ENCODE measurements around the gene ATP6V0C. TPM values are rescaled to one million over a fixed set of nuclear protein-coding genes. Genes with fewer than 3 reads are reported as not detected.
"Not testable (repeated sequence)": the region's sequence is repeated elsewhere in the genome, so short reads cannot be mapped to it uniquely, and the experiment has no call there.

Gene ATP6V0C
- polyA plus RNA-seq, 1 donor from 2014 or later: 100 TPM

DNA sequence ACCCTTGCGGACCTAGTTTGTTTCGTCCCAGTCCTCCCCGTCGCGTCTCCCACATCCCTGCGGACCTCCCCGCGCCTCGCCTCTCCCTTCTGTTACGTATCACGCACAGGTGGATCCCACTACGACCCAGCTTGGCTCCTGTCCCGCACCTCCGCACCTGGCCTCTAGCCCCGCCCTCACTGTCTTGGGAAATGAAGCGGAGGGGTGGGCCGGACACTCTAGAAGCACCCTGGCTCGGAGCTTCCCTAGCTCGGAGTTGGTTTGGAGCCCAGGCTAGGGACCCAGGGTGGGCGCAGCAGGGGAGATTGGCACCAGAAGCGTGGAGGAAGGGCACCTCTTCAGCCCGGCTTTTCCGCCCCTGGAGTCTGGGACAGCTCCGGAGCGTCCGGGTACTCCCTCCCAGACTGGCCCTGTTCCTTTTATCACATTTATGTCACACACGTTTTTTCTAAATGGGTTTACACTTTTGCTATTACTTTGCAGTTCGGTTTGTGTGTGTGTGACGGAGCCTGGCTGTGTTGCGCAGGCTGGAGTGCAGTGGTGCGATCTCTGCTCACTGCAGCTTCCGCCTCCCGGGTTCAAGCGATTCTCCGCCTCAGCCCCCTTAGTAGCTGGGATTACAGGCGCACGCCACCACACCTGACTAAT, 18.9 kb downstream of the ATP6V0C start:
- Histone ChIP-seq H3K9me3 (ENCODE audit: low read length) (no peaks in the 10 kb centered on the region), H3K27me3 (ENCODE audit: insufficient read depth, low read depth, low read length) (no peaks in the 10 kb centered on the region), H3K27ac (ENCODE audit: low read length) (peak overlapping the region; percentile 79), H4K20me1 (ENCODE audit: insufficient read depth) (no peaks in the 10 kb centered on the region), H3K9me2 (ENCODE audit: insufficient read depth, low read length) (no peaks in the 10 kb centered on the region), H3K79me2 (replicated peaks; ENCODE audit: insufficient read depth, low read length) (no peaks in the 10 kb centered on the region), H3K9ac (ENCODE audit: low read length) (peak overlapping the region; percentile 88), H3K4me3 (ENCODE audit: low read length) (peak overlapping the region; percentile 78), H3F3A (ENCODE audit: insufficient read depth, low read length, poor library complexity, severe bottlenecking) (no peaks in the 10 kb centered on the region), H3K36me3 (ENCODE audit: insufficient read depth, low read length) (no peaks in the 10 kb centered on the region), H3K4me2 (ENCODE audit: low read length) (peak overlapping the region; percentile 92), H2AFZ (ENCODE audit: low read depth, low read length) (peak overlapping the region; percentile 87)
- TF ChIP-seq MXI1 (conservative IDR thresholded peaks at IDR 0.05; ENCODE audit: poor library complexity, severe bottlenecking) (no peak), RAD21 (conservative IDR thresholded peaks at IDR 0.05) (no peak), EP300 (conservative IDR thresholded peaks at IDR 0.05; ENCODE audit: poor library complexity, severe bottlenecking) (no peak)
- TF ChIP-seq, protein P1, sequence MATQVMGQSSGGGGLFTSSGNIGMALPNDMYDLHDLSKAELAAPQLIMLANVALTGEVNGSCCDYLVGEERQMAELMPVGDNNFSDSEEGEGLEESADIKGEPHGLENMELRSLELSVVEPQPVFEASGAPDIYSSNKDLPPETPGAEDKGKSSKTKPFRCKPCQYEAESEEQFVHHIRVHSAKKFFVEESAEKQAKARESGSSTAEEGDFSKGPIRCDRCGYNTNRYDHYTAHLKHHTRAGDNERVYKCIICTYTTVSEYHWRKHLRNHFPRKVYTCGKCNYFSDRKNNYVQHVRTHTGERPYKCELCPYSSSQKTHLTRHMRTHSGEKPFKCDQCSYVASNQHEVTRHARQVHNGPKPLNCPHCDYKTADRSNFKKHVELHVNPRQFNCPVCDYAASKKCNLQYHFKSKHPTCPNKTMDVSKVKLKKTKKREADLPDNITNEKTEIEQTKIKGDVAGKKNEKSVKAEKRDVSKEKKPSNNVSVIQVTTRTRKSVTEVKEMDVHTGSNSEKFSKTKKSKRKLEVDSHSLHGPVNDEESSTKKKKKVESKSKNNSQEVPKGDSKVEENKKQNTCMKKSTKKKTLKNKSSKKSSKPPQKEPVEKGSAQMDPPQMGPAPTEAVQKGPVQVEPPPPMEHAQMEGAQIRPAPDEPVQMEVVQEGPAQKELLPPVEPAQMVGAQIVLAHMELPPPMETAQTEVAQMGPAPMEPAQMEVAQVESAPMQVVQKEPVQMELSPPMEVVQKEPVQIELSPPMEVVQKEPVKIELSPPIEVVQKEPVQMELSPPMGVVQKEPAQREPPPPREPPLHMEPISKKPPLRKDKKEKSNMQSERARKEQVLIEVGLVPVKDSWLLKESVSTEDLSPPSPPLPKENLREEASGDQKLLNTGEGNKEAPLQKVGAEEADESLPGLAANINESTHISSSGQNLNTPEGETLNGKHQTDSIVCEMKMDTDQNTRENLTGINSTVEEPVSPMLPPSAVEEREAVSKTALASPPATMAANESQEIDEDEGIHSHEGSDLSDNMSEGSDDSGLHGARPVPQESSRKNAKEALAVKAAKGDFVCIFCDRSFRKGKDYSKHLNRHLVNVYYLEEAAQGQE (IDR thresholded peaks at IDR 0.05; ENCODE audit: borderline replicate concordance): peak; percentile 24
- TF ChIP-seq, protein P2, sequence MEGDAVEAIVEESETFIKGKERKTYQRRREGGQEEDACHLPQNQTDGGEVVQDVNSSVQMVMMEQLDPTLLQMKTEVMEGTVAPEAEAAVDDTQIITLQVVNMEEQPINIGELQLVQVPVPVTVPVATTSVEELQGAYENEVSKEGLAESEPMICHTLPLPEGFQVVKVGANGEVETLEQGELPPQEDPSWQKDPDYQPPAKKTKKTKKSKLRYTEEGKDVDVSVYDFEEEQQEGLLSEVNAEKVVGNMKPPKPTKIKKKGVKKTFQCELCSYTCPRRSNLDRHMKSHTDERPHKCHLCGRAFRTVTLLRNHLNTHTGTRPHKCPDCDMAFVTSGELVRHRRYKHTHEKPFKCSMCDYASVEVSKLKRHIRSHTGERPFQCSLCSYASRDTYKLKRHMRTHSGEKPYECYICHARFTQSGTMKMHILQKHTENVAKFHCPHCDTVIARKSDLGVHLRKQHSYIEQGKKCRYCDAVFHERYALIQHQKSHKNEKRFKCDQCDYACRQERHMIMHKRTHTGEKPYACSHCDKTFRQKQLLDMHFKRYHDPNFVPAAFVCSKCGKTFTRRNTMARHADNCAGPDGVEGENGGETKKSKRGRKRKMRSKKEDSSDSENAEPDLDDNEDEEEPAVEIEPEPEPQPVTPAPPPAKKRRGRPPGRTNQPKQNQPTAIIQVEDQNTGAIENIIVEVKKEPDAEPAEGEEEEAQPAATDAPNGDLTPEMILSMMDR (IDR thresholded peaks at IDR 0.05; ENCODE audit: poor library complexity, severe bottlenecking): no peak

DNA sequence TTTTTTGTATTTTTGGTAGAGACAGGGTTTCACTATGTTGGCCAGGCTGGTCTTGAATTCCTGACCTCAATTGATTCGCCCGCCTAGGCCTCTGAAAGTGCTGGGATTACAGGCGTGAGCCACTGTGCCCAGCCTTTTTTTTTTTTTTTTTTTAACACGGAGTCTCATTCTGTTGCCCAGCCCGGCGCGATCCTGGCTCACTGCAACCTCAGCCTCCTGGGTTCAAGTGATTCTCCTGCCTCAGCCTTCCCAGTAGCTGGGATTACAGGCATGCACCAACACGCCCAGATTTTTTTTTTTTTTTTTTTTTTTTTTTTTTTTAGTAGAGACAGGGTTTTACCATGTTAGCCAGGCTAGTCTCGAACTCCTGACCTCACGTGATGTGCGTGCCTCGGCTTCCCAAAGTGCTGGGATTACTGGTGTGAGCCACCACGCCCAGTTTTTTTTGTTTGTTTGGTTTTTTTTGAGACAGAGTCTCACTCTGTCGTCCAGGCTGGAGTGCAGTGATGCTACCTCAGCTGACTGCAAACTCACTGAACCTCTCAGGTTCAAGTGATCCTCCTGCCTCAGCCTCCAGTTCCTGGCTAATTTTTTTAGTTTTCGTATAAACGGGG, 19.5 kb downstream of the ATP6V0C start:
- not testable (repeated sequence) for H3K4me2 ChIP-seq (ENCODE audit: low read length); H3K9ac ChIP-seq (ENCODE audit: low read length)

GRCh38 chr16:2533912-2534311, 20.2 kb downstream of the ATP6V0C start:
- Histone ChIP-seq H2AFZ (ENCODE audit: low read depth, low read length) (no peak overlapping the region), H3K9me2 (ENCODE audit: insufficient read depth, low read length) (no peaks in the 10 kb centered on the region), H3K27ac (ENCODE audit: low read length) (no peak overlapping the region), H4K20me1 (ENCODE audit: insufficient read depth) (no peaks in the 10 kb centered on the region), H3K9me3 (ENCODE audit: low read length) (no peaks in the 10 kb centered on the region), H3K36me3 (ENCODE audit: insufficient read depth, low read length) (no peaks in the 10 kb centered on the region), H3K9ac (ENCODE audit: low read length) (no peak overlapping the region), H3K27me3 (ENCODE audit: insufficient read depth, low read depth, low read length) (no peaks in the 10 kb centered on the region), H3K79me2 (replicated peaks; ENCODE audit: insufficient read depth, low read length) (peaks cover 4% of the 10 kb centered on the region), H3K4me2 (ENCODE audit: low read length) (no peak overlapping the region), H3F3A (ENCODE audit: insufficient read depth, low read length, poor library complexity, severe bottlenecking) (no peaks in the 10 kb centered on the region), H3K4me3 (ENCODE audit: low read length) (no peak overlapping the region)
- TF ChIP-seq TAF1 (IDR thresholded peaks at IDR 0.05; ENCODE audit: low read depth): no peak
- no peak for TF ChIP-seq MXI1 (conservative IDR thresholded peaks at IDR 0.05; ENCODE audit: poor library complexity, severe bottlenecking)
- TF ChIP-seq, protein P2 (IDR thresholded peaks at IDR 0.05; ENCODE audit: poor library complexity, severe bottlenecking): no peak
- no peak for TF ChIP-seq RAD21 (conservative IDR thresholded peaks at IDR 0.05)
- TF ChIP-seq EZH2 (IDR thresholded peaks at IDR 0.05; ENCODE audit: borderline replicate concordance, insufficient read depth, low read length, poor library complexity, severe bottlenecking): no peak
- TF ChIP-seq EP300 (conservative IDR thresholded peaks at IDR 0.05; ENCODE audit: poor library complexity, severe bottlenecking): no peak
- no peak for TF ChIP-seq SMC3 (conservative IDR thresholded peaks at IDR 0.05; ENCODE audit: poor library complexity)
- TF ChIP-seq, protein P1 (IDR thresholded peaks at IDR 0.05; ENCODE audit: borderline replicate concordance): no peak
- no peak for TF ChIP-seq POLR2AphosphoS5 (IDR thresholded peaks at IDR 0.05)

More for the DNA sequence above, 19.5 kb downstream of the ATP6V0C start:
- H3K9me2 ChIP-seq (ENCODE audit: insufficient read depth, low read length); H3K9me3 ChIP-seq (ENCODE audit: low read length); H3K79me2 ChIP-seq (replicated peaks; ENCODE audit: insufficient read depth, low read length); H2AFZ ChIP-seq (ENCODE audit: low read depth, low read length); H3F3A ChIP-seq (ENCODE audit: insufficient read depth, low read length, poor library complexity, severe bottlenecking); H3K36me3 ChIP-seq (ENCODE audit: insufficient read depth, low read length); H4K20me1 ChIP-seq (ENCODE audit: insufficient read depth); H3K27me3 ChIP-seq (ENCODE audit: insufficient read depth, low read depth, low read length): not testable (repeated sequence)
- peak overlapping the region; percentile 79 for H3K27ac ChIP-seq (ENCODE audit: low read length)
- H3K4me3 ChIP-seq (ENCODE audit: low read length): peak overlapping the region; percentile 78

Data from neural cell (in vitro differentiated cells).